ENCODE measurements around the gene MAGI2.

DNA sequence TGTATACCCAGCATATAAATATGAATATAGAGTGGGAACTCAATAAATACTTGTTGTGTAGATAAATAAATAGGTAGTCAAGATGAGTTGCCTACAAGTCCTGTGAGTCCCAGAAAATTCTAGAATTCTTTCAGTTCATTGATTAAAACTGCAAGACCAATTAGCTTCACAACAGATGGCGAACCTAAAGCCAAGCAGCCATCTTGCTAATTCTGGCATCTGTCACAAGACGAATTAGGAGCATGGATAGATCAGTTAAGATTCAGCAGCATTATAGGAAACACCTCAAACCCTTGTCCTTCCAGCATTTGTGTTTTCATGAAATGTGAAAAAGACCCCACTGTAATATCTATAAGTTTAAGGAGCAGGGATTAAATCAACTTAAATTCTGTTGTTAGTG is 552.7 kb downstream of the MAGI2 start:
- no peak for TF ChIP-seq EZH2 (IDR thresholded peaks at IDR 0.05; ENCODE audit: borderline replicate concordance, low read depth, low read length, severe bottlenecking)
- TF ChIP-seq POLR2A (IDR thresholded peaks at IDR 0.05; ENCODE audit: low read depth, low read length) = no peak
- TF ChIP-seq, protein P1, sequence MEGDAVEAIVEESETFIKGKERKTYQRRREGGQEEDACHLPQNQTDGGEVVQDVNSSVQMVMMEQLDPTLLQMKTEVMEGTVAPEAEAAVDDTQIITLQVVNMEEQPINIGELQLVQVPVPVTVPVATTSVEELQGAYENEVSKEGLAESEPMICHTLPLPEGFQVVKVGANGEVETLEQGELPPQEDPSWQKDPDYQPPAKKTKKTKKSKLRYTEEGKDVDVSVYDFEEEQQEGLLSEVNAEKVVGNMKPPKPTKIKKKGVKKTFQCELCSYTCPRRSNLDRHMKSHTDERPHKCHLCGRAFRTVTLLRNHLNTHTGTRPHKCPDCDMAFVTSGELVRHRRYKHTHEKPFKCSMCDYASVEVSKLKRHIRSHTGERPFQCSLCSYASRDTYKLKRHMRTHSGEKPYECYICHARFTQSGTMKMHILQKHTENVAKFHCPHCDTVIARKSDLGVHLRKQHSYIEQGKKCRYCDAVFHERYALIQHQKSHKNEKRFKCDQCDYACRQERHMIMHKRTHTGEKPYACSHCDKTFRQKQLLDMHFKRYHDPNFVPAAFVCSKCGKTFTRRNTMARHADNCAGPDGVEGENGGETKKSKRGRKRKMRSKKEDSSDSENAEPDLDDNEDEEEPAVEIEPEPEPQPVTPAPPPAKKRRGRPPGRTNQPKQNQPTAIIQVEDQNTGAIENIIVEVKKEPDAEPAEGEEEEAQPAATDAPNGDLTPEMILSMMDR (IDR thresholded peaks at IDR 0.05; ENCODE audit: extremely low read depth in 1 of 2, insufficient read depth in 1 of 2, low read depth in 1 of 2, low read length in 2 of 2) = no peak
- TF ChIP-seq, protein P2, sequence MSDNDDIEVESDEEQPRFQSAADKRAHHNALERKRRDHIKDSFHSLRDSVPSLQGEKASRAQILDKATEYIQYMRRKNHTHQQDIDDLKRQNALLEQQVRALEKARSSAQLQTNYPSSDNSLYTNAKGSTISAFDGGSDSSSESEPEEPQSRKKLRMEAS (IDR thresholded peaks at IDR 0.05; ENCODE audit: insufficient read depth, insufficient read length) = no peak
